ENCODE measurements around the gene UPF3A.

Gene UPF3A

GRCh38 chr13:114304346-114305034 is 23.1 kb downstream of the UPF3A start:
- no peak overlapping the region for H3K4me3 ChIP-seq (ENCODE audit: low read depth, low read length)
- TF ChIP-seq CTCF (IDR thresholded peaks at IDR 0.05; ENCODE audit: insufficient read depth, low read length, missing control alignments), result no peak
- DNase-seq (ENCODE audit: low read depth, low spot score), result no peak
- CTCF ChIA-PET, result no interaction called here
- POLR2A ChIA-PET, result no interaction called here

GRCh38 chr13:114309086-114309485 is 27.7 kb downstream of the UPF3A start:
- CTCF ChIA-PET, result no interaction called here
- POLR2A ChIA-PET, result no interaction called here

GRCh38 chr13:114309806-114310410 is 28.5 kb downstream of the UPF3A start:
- no peak overlapping the region for H3K4me3 ChIP-seq (ENCODE audit: low read depth, low read length)
- no peak for TF ChIP-seq CTCF (IDR thresholded peaks at IDR 0.05; ENCODE audit: insufficient read depth, low read length, missing control alignments)
- ChIA-PET POLR2A (no interaction called here), CTCF (no interaction called here)
- DNase-seq (ENCODE audit: low read depth, low spot score), result no peak

More at GRCh38 chr13:114309086-114309485, 27.7 kb downstream of the UPF3A start:
- no peak for DNase-seq (ENCODE audit: low read depth, low spot score)
- H3K4me3 ChIP-seq (ENCODE audit: low read depth, low read length), result no peak overlapping the region
- no peak for TF ChIP-seq CTCF (IDR thresholded peaks at IDR 0.05; ENCODE audit: insufficient read depth, low read length, missing control alignments)

GRCh38 chr13:114310956-114311355 is 29.6 kb downstream of the UPF3A start:
- ChIA-PET POLR2A (interaction anchor here (1.0 kb wide), 1 partner anchor 29 kb away, joined by 4 read pairs; the partner anchor contains the start of gene UPF3A), CTCF (no interaction called here)

GRCh38 chr13:114311387-114311786 is 30.0 kb downstream of the UPF3A start:
- ChIA-PET CTCF (no interaction called here), POLR2A (interaction anchor here (1.0 kb wide), 1 partner anchor 30 kb away, joined by 4 read pairs; the partner anchor contains the start of gene UPF3A)
- H3K4me3 ChIP-seq (ENCODE audit: low read depth, low read length), result no peak overlapping the region
- DNase-seq (ENCODE audit: low read depth, low spot score), result no peak
- no peak for TF ChIP-seq CTCF (IDR thresholded peaks at IDR 0.05; ENCODE audit: insufficient read depth, low read length, missing control alignments)

More at GRCh38 chr13:114310956-114311355, 29.6 kb downstream of the UPF3A start:
- no peak overlapping the region for H3K4me3 ChIP-seq (ENCODE audit: low read depth, low read length)
- DNase-seq (ENCODE audit: low read depth, low spot score), result no peak
- no peak for TF ChIP-seq CTCF (IDR thresholded peaks at IDR 0.05; ENCODE audit: insufficient read depth, low read length, missing control alignments)

GRCh38 chr13:114311908-114312307 is 30.5 kb downstream of the UPF3A start:
- POLR2A ChIA-PET, result no interaction called here
- TF ChIP-seq CTCF (IDR thresholded peaks at IDR 0.05; ENCODE audit: insufficient read depth, low read length, missing control alignments), result no peak
- no peak for DNase-seq (ENCODE audit: low read depth, low spot score)
- H3K4me3 ChIP-seq (ENCODE audit: low read depth, low read length), result no peak overlapping the region
- CTCF ChIA-PET, result no interaction called here
